Measurements from ENCODE around the gene ESRRG.

Gene ESRRG

GRCh38 chr1:216464489-216464888 is 258.7 kb downstream of the ESRRG start:
- no peak for TF ChIP-seq CTCF (IDR thresholded peaks at IDR 0.05; ENCODE audit: low read depth, low read length, missing control alignments)
- no peak for DNase-seq (ENCODE audit: low read depth)

GRCh38 chr1:216462066-216462775 is 261.0 kb downstream of the ESRRG start:
- no peak overlapping the region for H3K4me3 ChIP-seq (ENCODE audit: low read depth, low read length)
- DNase-seq (ENCODE audit: low read depth), result no peak
- TF ChIP-seq CTCF (IDR thresholded peaks at IDR 0.05; ENCODE audit: low read depth, low read length, missing control alignments), result no peak

More at GRCh38 chr1:216464489-216464888, 258.7 kb downstream of the ESRRG start:
- H3K4me3 ChIP-seq (ENCODE audit: low read depth, low read length), result no peak overlapping the region

GRCh38 chr1:216461466-216461865 is 261.8 kb downstream of the ESRRG start:
- no peak overlapping the region for H3K4me3 ChIP-seq (ENCODE audit: low read depth, low read length)
- DNase-seq (ENCODE audit: low read depth), result no peak
- TF ChIP-seq CTCF (IDR thresholded peaks at IDR 0.05; ENCODE audit: low read depth, low read length, missing control alignments), result no peak

- TF ChIP-seq CTCF (IDR thresholded peaks at IDR 0.05; ENCODE audit: low read depth, low read length, missing control alignments), result no peak
- no peak for DNase-seq (ENCODE audit: low read depth)
- no peak overlapping the region for H3K4me3 ChIP-seq (ENCODE audit: low read depth, low read length)
Measured at GRCh38 chr1:216459651-216460207, 263.5 kb downstream of the ESRRG start.

- H3K4me3 ChIP-seq (ENCODE audit: low read depth, low read length), result no peak overlapping the region
- no peak for DNase-seq (ENCODE audit: low read depth)
- TF ChIP-seq CTCF (IDR thresholded peaks at IDR 0.05; ENCODE audit: low read depth, low read length, missing control alignments), result no peak
Measured at GRCh38 chr1:216458812-216459211, 264.4 kb downstream of the ESRRG start.

- DNase-seq (ENCODE audit: low read depth), result no peak
- H3K4me3 ChIP-seq (ENCODE audit: low read depth, low read length), result no peak overlapping the region
- no peak for TF ChIP-seq CTCF (IDR thresholded peaks at IDR 0.05; ENCODE audit: low read depth, low read length, missing control alignments)
Measured at GRCh38 chr1:216457356-216457755, 265.9 kb downstream of the ESRRG start.

- no peak for TF ChIP-seq CTCF (IDR thresholded peaks at IDR 0.05; ENCODE audit: low read depth, low read length, missing control alignments)
- no peak for DNase-seq (ENCODE audit: low read depth)
- no peak overlapping the region for H3K4me3 ChIP-seq (ENCODE audit: low read depth, low read length)
Measured at GRCh38 chr1:216456682-216457081, 266.5 kb downstream of the ESRRG start.
